ENCODE results near the gene TMED8.

Gene TMED8

DNA sequence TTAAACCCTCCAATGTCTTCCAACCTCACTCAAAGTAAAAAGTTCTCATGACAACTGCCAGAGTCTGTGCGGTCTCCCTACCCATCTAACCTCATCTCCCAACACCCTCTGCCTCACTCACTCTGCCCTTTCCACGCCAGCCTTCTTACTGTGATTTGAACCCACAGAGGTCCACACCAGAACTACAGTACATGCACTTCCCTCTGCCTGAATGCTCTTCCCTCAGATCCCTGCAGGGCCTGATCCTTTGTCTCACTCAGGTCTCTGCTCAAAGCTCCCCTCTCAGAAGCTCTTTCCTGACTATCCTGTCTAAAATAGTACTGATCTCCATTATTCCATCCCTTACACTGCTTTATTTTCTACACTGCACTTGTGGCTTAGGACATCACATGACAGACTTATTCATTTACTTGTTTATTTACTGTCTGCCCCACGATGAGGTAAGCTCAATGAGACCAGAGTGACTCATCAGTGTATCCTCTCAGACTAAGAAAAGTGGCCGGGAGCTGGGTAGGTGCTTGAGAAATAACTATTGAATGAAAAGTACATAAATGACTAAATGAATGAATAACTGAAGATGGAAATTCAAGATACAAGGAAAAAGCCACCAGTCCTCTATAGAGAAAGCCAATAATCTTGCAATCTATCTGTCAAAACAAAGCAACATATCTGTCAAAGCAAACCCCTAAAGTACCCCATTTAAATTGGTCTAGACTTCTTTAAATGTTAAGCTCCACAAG lies 73.3 kb downstream of the TMED8 start:
- H3K36me3 ChIP-seq (ENCODE audit: control insufficient read depth, insufficient read depth, low read length) = no peaks in the 10 kb centered on the region
- H2AFZ ChIP-seq = no peak overlapping the region
- H3K4me3 ChIP-seq (ENCODE audit: low read depth, low read length) = no peak overlapping the region
- no peaks in the 10 kb centered on the region for H3K9me3 ChIP-seq (ENCODE audit: control insufficient read depth, low read length)
- no peaks in the 10 kb centered on the region for H3K27me3 ChIP-seq (ENCODE audit: control insufficient read depth, insufficient read depth, low read length)
- H3K4me1 ChIP-seq = no peaks in the 10 kb centered on the region
- H3K79me2 ChIP-seq = peaks cover 7% of the 10 kb centered on the region
- TF ChIP-seq CTCF (IDR thresholded peaks at IDR 0.05) = no peak
- no peak overlapping the region for H3K27ac ChIP-seq
- no peak overlapping the region for H3K4me2 ChIP-seq (ENCODE audit: low read length)
- no peak overlapping the region for H3K9ac ChIP-seq

GRCh38 chr14:77302926-77303325 lies 74.0 kb downstream of the TMED8 start:
- Histone ChIP-seq H3K36me3 (ENCODE audit: control insufficient read depth, insufficient read depth, low read length) (no peaks in the 10 kb centered on the region), H3K9me3 (ENCODE audit: control insufficient read depth, low read length) (no peaks in the 10 kb centered on the region), H3K4me2 (ENCODE audit: low read length) (no peak overlapping the region), H3K79me2 (peaks cover 5% of the 10 kb centered on the region), H2AFZ (no peak overlapping the region), H3K27me3 (ENCODE audit: control insufficient read depth, insufficient read depth, low read length) (no peaks in the 10 kb centered on the region), H3K9ac (no peak overlapping the region), H3K27ac (no peak overlapping the region), H3K4me1 (no peaks in the 10 kb centered on the region), H3K4me3 (ENCODE audit: low read depth, low read length) (no peak overlapping the region)
- TF ChIP-seq CTCF (IDR thresholded peaks at IDR 0.05) = no peak

- H3K79me2 ChIP-seq = peaks cover 5% of the 10 kb centered on the region
- H3K27me3 ChIP-seq (ENCODE audit: control insufficient read depth, insufficient read depth, low read length) = no peaks in the 10 kb centered on the region
- no peak overlapping the region for H3K9ac ChIP-seq
- no peaks in the 10 kb centered on the region for H3K9me3 ChIP-seq (ENCODE audit: control insufficient read depth, low read length)
- H3K4me2 ChIP-seq (ENCODE audit: low read length) = no peak overlapping the region
- peak; percentile 84 for TF ChIP-seq CTCF (IDR thresholded peaks at IDR 0.05)
- no peak overlapping the region for H3K4me3 ChIP-seq (ENCODE audit: low read depth, low read length)
- H3K27ac ChIP-seq = no peak overlapping the region
- H3K4me1 ChIP-seq = no peaks in the 10 kb centered on the region
- H3K36me3 ChIP-seq (ENCODE audit: control insufficient read depth, insufficient read depth, low read length) = no peaks in the 10 kb centered on the region
- peak overlapping the region; percentile 35 for H2AFZ ChIP-seq
Observed at GRCh38 chr14:77301103-77301502, 75.8 kb downstream of the TMED8 start.

- Histone ChIP-seq H3K27me3 (ENCODE audit: control insufficient read depth, insufficient read depth, low read length) (no peaks in the 10 kb centered on the region), H3K79me2 (peaks cover 5% of the 10 kb centered on the region), H3K4me1 (no peaks in the 10 kb centered on the region), H3K27ac (no peak overlapping the region), H3K36me3 (ENCODE audit: control insufficient read depth, insufficient read depth, low read length) (no peaks in the 10 kb centered on the region), H2AFZ (no peak overlapping the region), H3K9ac (no peak overlapping the region), H3K9me3 (ENCODE audit: control insufficient read depth, low read length) (no peaks in the 10 kb centered on the region), H3K4me3 (ENCODE audit: low read depth, low read length) (no peak overlapping the region), H3K4me2 (ENCODE audit: low read length) (no peak overlapping the region)
- no peak for TF ChIP-seq CTCF (IDR thresholded peaks at IDR 0.05)
Observed at GRCh38 chr14:77299771-77300170, 77.1 kb downstream of the TMED8 start.

DNA sequence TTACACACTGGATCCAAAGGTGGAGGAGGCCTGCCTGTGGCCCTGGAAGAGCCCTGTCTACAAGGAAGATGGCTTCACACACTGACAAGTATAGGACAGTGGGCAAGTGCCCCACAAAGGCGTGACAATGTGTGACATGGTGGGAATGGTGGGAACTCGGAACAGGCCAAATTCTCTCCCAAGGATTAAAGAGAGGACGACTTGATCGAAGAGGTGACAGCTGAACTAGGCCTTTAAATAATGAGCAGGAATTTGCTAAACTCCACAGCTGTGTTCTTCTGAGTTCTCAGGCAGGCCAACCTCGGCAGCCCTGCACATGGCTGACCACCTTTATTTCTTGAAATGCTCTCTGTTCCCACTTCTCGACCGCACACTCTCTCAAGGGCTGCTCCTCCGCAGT lies 80.0 kb downstream of the TMED8 start:
- H3K36me3 ChIP-seq (ENCODE audit: control insufficient read depth, insufficient read depth, low read length) = no peaks in the 10 kb centered on the region

More for the DNA sequence above, 80.0 kb downstream of the TMED8 start:
- no peak overlapping the region for H3K27ac ChIP-seq
- H3K4me2 ChIP-seq (ENCODE audit: low read length) = no peak overlapping the region
- no peaks in the 10 kb centered on the region for H3K4me1 ChIP-seq
- H3K9me3 ChIP-seq (ENCODE audit: control insufficient read depth, low read length) = no peaks in the 10 kb centered on the region
- no peaks in the 10 kb centered on the region for H3K27me3 ChIP-seq (ENCODE audit: control insufficient read depth, insufficient read depth, low read length)
- TF ChIP-seq CTCF (IDR thresholded peaks at IDR 0.05) = no peak
- H3K79me2 ChIP-seq = peaks cover 5% of the 10 kb centered on the region
- H3K4me3 ChIP-seq (ENCODE audit: low read depth, low read length) = no peak overlapping the region
- no peak overlapping the region for H3K9ac ChIP-seq
- no peak overlapping the region for H2AFZ ChIP-seq

Measured in parathyroid adenoma (tissue), 2 donors.